GOT3 (cell line): ENCODE results near the gene L3MBTL2.
"Not testable (repeated sequence)": the region's sequence is repeated elsewhere in the genome, so short reads cannot be mapped to it uniquely, and the experiment has no call there.

ENCODE experiments used
- DNase-seq: peaks from one replicate; lab custom pipeline; 2025; ENCODE audit warnings: mixed read lengths; lab: John Stamatoyannopoulos, UW

The L3MBTL2 gene

GRCh38 chr22:41241133-41241676, 36.1 kb downstream of the L3MBTL2 start:
- DNase-seq: no peak

DNA sequence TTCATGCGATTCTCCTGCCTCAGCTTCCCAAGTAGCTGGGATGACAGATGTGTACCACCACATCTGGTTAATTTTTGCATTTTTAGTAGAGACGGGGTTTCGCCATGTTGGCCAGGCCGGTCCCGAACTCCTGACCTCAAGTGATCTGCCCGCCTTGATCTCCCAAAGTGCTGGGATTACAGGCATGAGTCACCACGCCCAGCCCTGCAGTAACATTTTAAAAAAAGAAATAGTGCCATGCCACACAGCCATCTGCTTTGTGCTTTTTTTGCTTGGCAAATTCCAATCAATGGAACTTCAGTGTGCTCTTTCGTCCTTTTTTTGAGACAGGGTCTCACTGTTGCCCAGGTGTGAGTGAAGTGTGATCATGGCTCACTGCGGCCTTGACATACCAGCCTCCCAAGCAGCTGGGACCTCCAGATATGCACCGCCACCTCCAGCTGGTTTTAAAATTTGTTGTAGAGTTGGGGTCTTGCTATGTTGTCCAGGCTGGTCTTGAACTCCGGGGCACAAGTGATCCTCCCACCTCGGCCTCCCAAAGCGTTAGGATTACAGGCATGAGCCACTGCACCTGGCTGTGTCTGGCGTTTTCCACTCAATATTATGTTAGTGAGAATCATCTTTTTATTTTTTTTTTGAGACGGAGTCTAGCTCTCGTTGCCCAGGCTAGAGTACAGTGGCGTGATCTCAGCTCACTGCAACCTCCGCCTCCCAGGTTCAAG, 37.4 kb downstream of the L3MBTL2 start:
- no peak for DNase-seq

DNA sequence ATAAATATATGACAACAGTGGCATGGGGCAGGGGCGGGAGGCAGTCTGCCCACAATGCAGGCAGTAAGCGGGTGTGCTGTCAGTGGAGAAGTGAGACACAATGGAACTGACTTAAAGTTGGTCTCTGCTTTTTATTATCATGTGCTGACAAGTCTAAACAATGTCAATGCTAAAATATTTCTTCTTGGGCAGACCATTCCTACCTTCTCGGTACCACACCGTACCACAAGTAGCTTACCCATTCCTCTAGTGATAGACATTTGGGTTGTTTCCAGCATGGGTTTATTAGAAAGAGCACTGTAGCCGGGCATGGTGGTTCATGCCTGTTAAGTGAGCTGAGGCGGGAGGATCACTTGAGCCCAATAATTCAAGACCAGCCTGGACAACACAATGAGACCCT, 38.2 kb downstream of the L3MBTL2 start:
- no peak for DNase-seq

- no peak for DNase-seq
Measured at GRCh38 chr22:41245917-41246499, 40.9 kb downstream of the L3MBTL2 start.

GRCh38 chr22:41247703-41248102, 42.6 kb downstream of the L3MBTL2 start:
- DNase-seq: no peak

DNA sequence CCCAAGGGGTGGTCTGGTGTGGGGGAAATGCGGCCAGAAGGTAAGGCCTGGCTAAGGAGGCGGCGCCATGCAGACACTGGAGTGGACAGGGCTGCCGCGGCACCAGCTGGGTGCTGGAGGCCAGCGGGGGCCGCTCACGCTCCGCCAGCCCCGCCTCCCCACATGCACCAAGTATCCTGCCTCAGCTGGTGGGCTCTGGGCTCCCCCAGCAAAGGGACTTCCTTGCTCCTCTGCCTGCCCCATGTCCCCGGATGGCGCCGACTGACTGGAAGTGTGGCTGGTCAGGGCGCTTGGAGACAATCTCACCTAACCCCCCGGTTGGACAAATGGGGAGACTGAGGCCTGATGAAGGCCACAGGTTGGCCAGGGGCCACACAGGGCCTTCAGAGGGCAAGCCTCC, 43.2 kb downstream of the L3MBTL2 start:
- DNase-seq: no peak

GRCh38 chr22:41248758-41249157, 43.6 kb downstream of the L3MBTL2 start:
- no peak for DNase-seq

GRCh38 chr22:41249442-41249841, 44.3 kb downstream of the L3MBTL2 start:
- no peak for DNase-seq

DNA sequence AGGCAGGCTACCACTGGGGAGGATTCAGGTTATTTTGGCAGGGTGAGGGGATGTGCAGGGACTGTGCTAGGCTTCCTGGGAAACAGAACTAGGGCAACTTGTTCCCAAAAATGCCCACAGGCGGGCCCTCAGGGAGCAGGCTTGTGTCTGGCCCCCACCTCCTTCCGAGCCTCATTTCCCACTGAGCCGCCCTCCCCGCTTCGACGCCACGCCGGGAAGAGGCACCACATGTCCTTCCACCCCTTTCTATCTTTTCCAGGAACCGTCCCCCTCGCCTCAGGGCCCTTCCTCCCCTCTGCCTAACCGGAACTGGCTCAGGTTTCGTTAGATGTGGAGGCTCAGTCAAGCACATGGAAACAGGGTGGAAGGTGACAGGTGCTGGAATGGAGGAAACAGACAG, 45.0 kb downstream of the L3MBTL2 start:
- no peak for DNase-seq

- no peak for DNase-seq
Measured at GRCh38 chr22:41252365-41252764, 47.3 kb downstream of the L3MBTL2 start.

GRCh38 chr22:41254230-41254629, 49.1 kb downstream of the L3MBTL2 start:
- DNase-seq: no peak

DNA sequence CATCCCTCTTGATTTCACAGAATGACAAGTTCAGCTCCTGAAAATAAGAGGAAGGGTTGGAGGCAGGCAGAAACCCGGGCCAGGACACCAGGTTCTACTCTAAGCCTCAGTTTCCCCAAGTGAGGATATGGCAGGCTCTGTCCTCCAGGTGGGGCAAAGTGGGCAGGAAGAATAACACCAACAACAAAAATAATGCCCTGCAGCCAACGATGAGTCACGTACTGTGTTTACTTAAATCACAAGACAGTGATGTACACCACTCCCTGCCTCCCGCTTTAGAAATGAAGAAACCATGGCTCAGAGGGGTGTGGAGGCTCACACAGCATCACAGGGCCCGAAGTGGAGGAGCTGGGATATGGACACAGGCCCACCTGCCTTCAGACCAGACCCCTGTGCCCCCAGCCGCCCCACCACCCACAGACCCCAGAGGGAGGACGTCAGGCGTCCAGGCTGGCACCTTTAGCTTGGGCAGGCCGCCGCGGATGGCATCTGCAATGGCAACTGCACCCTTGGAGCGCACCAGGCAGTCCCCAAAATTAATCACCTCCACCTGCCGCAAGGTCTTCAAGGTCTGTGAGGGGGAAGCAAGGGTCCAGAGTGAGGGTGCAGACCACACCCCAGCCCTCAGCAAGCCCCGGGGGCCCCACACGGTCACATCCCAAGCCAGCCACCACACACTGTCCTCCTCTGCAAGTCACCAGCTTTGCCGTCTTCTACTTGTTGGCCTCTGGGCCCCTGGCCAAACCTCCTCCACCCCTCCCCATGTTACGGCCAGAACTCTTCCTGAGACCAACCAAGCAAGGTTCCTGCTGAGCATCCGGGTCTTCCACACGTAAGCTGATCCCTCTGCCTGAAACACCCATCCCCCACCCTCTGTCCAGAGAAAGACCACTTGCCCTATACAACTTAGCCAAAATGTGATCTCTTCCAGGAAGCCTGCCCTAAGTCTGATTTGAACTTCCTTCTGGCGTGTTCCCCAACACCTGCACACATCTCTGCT, 51.4 kb downstream of the L3MBTL2 start:
- DNase-seq: no peak

DNA sequence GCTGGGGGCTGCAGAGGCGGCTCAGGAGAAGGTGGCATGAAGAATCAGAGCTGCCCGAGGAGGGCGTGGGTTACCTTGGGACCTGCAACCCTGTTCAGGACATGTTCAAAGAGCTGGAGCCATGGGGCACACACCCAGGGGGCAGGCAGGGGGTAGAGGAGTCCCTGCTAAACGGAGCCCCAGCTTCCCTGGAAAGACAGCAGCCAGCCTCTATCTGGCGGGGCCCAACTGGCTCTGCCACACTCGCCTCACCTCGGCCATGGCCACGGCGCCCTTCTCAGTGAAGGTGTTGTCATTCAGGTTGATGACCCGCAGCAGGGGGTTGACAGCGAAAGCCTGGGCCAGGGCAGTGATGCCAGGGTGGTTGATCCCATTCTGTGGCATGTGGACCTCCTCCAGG, 52.6 kb downstream of the L3MBTL2 start:
- no peak for DNase-seq

DNA sequence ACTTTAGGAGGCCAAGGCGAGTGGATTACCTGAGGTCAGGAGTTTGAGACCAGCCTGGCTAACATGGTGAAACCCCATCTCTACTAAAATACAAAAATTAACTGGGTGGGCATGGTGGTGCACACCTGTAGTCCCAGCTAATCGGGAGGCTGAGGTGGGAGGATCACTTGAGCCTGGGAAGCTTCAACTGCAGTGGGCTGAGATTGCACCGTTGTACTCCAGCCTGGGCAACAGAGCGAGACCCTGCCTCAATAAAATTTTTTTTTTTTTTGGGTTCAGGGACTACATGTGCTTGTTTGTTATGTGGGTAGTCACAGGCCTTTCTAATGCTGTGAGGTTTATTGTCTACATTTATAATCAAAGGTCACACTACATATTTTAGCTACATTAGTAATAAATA, 54.6 kb downstream of the L3MBTL2 start:
- DNase-seq: not testable (repeated sequence)

DNA sequence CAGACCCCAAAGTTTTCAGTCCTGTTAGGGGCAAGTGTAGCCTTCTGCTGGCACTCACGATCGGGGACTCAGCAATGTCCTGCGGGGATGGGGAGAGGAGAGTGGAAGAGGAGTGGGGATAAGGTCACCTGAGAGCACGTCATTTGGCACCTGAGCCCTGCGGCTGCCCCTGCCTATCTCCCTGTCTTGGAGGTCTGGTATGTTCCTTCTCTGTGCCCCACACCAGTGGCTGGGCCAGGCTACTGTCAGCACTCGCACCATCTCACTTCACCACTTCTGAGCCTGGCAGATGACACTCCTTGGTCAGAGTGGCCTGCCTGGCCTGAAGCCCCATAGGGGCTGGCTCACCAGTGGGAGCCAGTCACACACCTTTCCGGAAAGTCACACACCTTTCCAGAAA, 55.8 kb downstream of the L3MBTL2 start:
- no peak for DNase-seq

GRCh38 chr22:41261541-41262249, 56.6 kb downstream of the L3MBTL2 start:
- DNase-seq: no peak

- no peak for DNase-seq
Measured at GRCh38 chr22:41262250-41262765, 57.2 kb downstream of the L3MBTL2 start.

DNA sequence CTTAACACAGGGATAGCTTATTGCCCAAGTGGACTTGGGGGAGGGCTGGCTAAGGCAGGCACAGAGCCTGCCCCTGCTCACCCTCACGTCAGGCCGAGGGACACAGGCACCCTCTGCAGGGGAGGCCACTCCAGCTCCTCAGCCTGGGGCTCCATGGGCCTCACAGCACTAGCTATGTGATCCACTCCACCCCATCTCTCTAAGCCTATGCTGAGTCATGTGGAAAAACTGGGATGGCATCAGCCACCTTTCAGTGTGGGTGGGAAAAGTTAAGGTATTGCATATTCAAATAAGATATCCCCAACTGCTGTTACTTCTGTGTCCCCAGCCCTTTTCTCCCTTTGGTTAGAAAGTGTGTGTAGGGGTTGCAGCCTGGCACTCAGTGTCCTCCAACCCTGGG, 58.6 kb downstream of the L3MBTL2 start:
- DNase-seq: no peak

DNA sequence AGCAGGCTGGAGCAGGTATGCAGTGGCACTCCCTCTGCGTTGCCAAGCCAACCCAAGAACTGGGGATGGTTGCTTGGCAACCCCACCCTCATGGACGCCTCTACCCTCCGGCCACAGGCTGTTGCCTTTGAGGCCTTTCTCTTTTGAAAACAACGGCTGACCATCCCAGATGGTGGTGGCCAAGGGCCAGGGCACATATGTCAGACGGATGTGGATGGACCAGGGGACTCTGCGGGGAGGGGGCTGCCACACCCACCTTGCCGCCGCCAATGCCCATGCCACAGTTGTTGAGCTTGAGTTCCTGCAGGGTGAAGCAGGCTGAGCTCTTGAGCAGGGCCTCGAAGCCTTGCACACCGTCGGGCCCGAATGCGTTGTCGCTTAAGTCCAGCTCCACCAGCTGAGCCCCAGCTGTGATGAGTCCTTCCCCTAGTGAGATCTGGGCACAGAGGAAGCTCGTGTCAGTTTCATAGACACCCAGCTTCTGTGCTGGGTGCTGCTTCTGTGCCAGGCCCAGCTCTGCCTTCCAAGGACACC, 59.4 kb downstream of the L3MBTL2 start:
- no peak for DNase-seq

- DNase-seq: no peak
Measured at GRCh38 chr22:41267958-41268357, 62.8 kb downstream of the L3MBTL2 start.

DNA sequence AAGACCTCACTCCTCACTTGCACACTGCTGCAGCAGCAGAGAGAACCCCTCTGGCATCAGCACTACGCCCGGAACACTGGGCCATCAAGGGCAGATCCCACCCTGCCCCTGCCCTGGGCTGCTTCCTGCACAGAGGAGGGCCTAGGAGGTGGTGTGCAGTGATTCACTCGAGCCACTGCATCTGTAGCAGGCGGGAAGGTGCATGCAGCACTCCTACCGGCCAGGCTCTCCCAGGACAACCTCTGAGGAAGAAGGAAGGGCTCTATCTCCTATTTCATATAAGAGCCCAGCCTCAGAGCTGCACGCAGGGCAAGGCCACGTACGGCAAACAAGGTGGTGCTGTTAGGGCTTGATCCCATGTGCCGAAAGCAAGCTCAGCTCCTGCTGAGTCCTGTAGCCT, 66.7 kb downstream of the L3MBTL2 start:
- DNase-seq: no peak
